ENCODE results near the gene TBX21.

The TBX21 gene

GRCh38 chr17:47713980-47714700 lies 18.9 kb upstream of the TBX21 start:
- no peak for DNase-seq (ENCODE audit: low read depth)

- DNase-seq (ENCODE audit: low read depth), result no peak
These were observed 18.2 kb upstream of the TBX21 start for GRCh38 chr17:47714773-47715396.

- DNase-seq (ENCODE audit: low read depth), result no peak
These were observed 17.2 kb upstream of the TBX21 start for GRCh38 chr17:47715669-47716325.

- DNase-seq (ENCODE audit: low read depth), result no peak
These were observed 16.7 kb upstream of the TBX21 start for GRCh38 chr17:47716375-47716774.

GRCh38 chr17:47717261-47717697 lies 15.8 kb upstream of the TBX21 start:
- no peak for DNase-seq (ENCODE audit: low read depth)

GRCh38 chr17:47717979-47718621 lies 14.9 kb upstream of the TBX21 start:
- no peak for DNase-seq (ENCODE audit: low read depth)

GRCh38 chr17:47718634-47719405 lies 14.2 kb upstream of the TBX21 start:
- no peak for DNase-seq (ENCODE audit: low read depth)

- peak; percentile 62 for DNase-seq (ENCODE audit: low read depth)
These were observed 13.5 kb upstream of the TBX21 start for GRCh38 chr17:47719411-47720152.

GRCh38 chr17:47720196-47720595 lies 12.8 kb upstream of the TBX21 start:
- no peak for DNase-seq (ENCODE audit: low read depth)

- DNase-seq (ENCODE audit: low read depth), result peak; percentile 92
These were observed 12.1 kb upstream of the TBX21 start for GRCh38 chr17:47720754-47721533.

GRCh38 chr17:47721725-47722124 lies 11.3 kb upstream of the TBX21 start:
- DNase-seq (ENCODE audit: low read depth), result no peak

GRCh38 chr17:47724705-47725104 lies 8.3 kb upstream of the TBX21 start:
- no peak for DNase-seq (ENCODE audit: low read depth)

- no peak for DNase-seq (ENCODE audit: low read depth)
These were observed 7.5 kb upstream of the TBX21 start for GRCh38 chr17:47725446-47726111.

GRCh38 chr17:47726796-47727703 lies 6.0 kb upstream of the TBX21 start:
- no peak for DNase-seq (ENCODE audit: low read depth)

GRCh38 chr17:47727704-47728036 lies 5.4 kb upstream of the TBX21 start:
- DNase-seq (ENCODE audit: low read depth), result no peak

GRCh38 chr17:47728214-47728877 lies 4.7 kb upstream of the TBX21 start:
- DNase-seq (ENCODE audit: low read depth), result no peak

- DNase-seq (ENCODE audit: low read depth), result no peak
These were observed 3.6 kb upstream of the TBX21 start for GRCh38 chr17:47729476-47729875.

- DNase-seq (ENCODE audit: low read depth), result no peak
These were observed 2.4 kb upstream of the TBX21 start for GRCh38 chr17:47730681-47731080.
